DOHH2 (cell line): ENCODE results near the gene EPB41L5.

Experiments
- H3F3A ChIP-seq: fragments of 200-600 bp; sonication (generic), shearing (Covaris generic); 2 replicates; pipeline ENCODE4 v1.6.0; 2016; ENCODE audit warnings: antibody characterized with exemption, mild to moderate bottlenecking; ENCODE audit not compliant: control insufficient read depth, insufficient read depth
- H3K27ac ChIP-seq: fragments of 200-600 bp; sonication (generic); 2 replicates; pipeline ENCODE4 v1.5.1; 2014; ENCODE audit warnings: low read depth, mild to moderate bottlenecking, low read length, moderate library complexity
- H3K27me3 ChIP-seq: fragments of 200-600 bp; sonication (generic); 2 replicates; pipeline ENCODE4 v1.6.1; 2014; ENCODE audit warnings: mild to moderate bottlenecking, low read length, mixed read lengths; ENCODE audit not compliant: control insufficient read depth
- H3K36me3 ChIP-seq: fragments of 200-600 bp; sonication (generic); 2 replicates; pipeline ENCODE4 v1.6.1; 2014; ENCODE audit warnings: mild to moderate bottlenecking, low read length, moderate library complexity, mixed read lengths; ENCODE audit not compliant: control insufficient read depth
- H3K4me1 ChIP-seq: fragments of 200-600 bp; sonication (generic); 2 replicates; pipeline ENCODE4 v1.6.1; 2014; ENCODE audit warnings: mild to moderate bottlenecking, low read length, mixed read lengths; ENCODE audit not compliant: control insufficient read depth
- H3K4me2 ChIP-seq: fragments of 200-600 bp; sonication (generic); 2 replicates; pipeline ENCODE4 v1.6.0; 2014; ENCODE audit warnings: mild to moderate bottlenecking, low read length, moderate library complexity
- H3K4me3 ChIP-seq: fragments of 200-600 bp; sonication (generic); 2 replicates; pipeline ENCODE4 v1.5.1; 2014; ENCODE audit warnings: mild to moderate bottlenecking, low read length, mixed read lengths
- H3K79me2 ChIP-seq: fragments of 200-600 bp; sonication (generic); 2 replicates; pipeline ENCODE4 v1.6.1; 2014; ENCODE audit warnings: mild to moderate bottlenecking, low read length, mixed read lengths; ENCODE audit not compliant: control insufficient read depth
- H3K9me2 ChIP-seq: fragments of 200-600 bp; sonication (generic); replicated peaks from 2 replicates; pipeline ENCODE4 v1.6.1; 2014; ENCODE audit warnings: mild to moderate bottlenecking, low read length, mixed read lengths; ENCODE audit not compliant: control insufficient read depth
- H3K9me3 ChIP-seq: fragments of 200-600 bp; sonication (generic); 2 replicates; pipeline ENCODE4 v1.6.1; 2014; ENCODE audit warnings: antibody characterized with exemption, low read length, mixed read lengths; ENCODE audit not compliant: control insufficient read depth, insufficient read depth
- H4K20me1 ChIP-seq: fragments of 200-600 bp; sonication (generic); 2 replicates; pipeline ENCODE4 v1.6.0; 2014; ENCODE audit warnings: low read depth, mild to moderate bottlenecking, antibody characterized with exemption, low read length, moderate library complexity; ENCODE audit not compliant: control insufficient read depth, insufficient read depth
- CTCF ChIP-seq: fragments of 200-600 bp; sonication (generic); IDR thresholded peaks from one replicate; pipeline ENCODE4 v1.5.1; 2014; ENCODE audit warnings: antibody characterized with exemption, mild to moderate bottlenecking, low read depth, low read length; ENCODE audit not compliant: poor library complexity, severe bottlenecking
- EZH2phosphoT487 ChIP-seq: fragments of 200-600 bp; sonication (generic); IDR thresholded peaks from 2 replicates; pipeline ENCODE4 v1.6.1; 2017; ENCODE audit warnings: borderline replicate concordance, mild to moderate bottlenecking, antibody characterized with exemption, low read length, moderate library complexity, mixed read lengths

EPB41L5 gene

GRCh38 chr2:120219291-120219690, 206.4 kb downstream of the EPB41L5 start:
- TF ChIP-seq CTCF (no peak), EZH2phosphoT487 (no peak)
- H3K4me3 ChIP-seq, result no peak overlapping the region
- H4K20me1 ChIP-seq, result no peaks in the 10 kb centered on the region
- H3K79me2 ChIP-seq, result peaks cover 28% of the 10 kb centered on the region
- H3K27ac ChIP-seq, result no peak overlapping the region
- no peaks in the 10 kb centered on the region for H3K9me2 ChIP-seq
- no peaks in the 10 kb centered on the region for H3F3A ChIP-seq
- H3K36me3 ChIP-seq, result peaks cover 12% of the 10 kb centered on the region
- H3K4me1 ChIP-seq, result peaks cover 29% of the 10 kb centered on the region
- H3K9me3 ChIP-seq, result peaks cover 3% of the 10 kb centered on the region; the same call in 1 of the 2 replicates
- no peak overlapping the region for H3K4me2 ChIP-seq
- H3K27me3 ChIP-seq, result no peaks in the 10 kb centered on the region

GRCh38 chr2:120219766-120220165, 206.9 kb downstream of the EPB41L5 start:
- Histone ChIP-seq H3K4me2 (no peak overlapping the region), H3K9me3 (peaks cover 3% of the 10 kb centered on the region; the same call in 1 of the 2 replicates), H3K27ac (no peak overlapping the region), H3F3A (no peaks in the 10 kb centered on the region), H3K27me3 (no peaks in the 10 kb centered on the region), H3K36me3 (peaks cover 12% of the 10 kb centered on the region), H3K4me3 (no peak overlapping the region), H3K4me1 (peaks cover 32% of the 10 kb centered on the region), H4K20me1 (no peaks in the 10 kb centered on the region), H3K9me2 (no peaks in the 10 kb centered on the region), H3K79me2 (peaks cover 28% of the 10 kb centered on the region)
- TF ChIP-seq CTCF (no peak), EZH2phosphoT487 (no peak)

GRCh38 chr2:120220756-120221155, 207.9 kb downstream of the EPB41L5 start:
- H3K79me2 ChIP-seq, result peaks cover 28% of the 10 kb centered on the region
- peaks cover 3% of the 10 kb centered on the region; the same call in 1 of the 2 replicates for H3K9me3 ChIP-seq
- H3K4me3 ChIP-seq, result peak overlapping the region; percentile 74; the same call in 1 of the 2 replicates
- H4K20me1 ChIP-seq, result no peaks in the 10 kb centered on the region
- H3K4me2 ChIP-seq, result peak overlapping the region; percentile 94
- H3F3A ChIP-seq, result no peaks in the 10 kb centered on the region
- peaks cover 32% of the 10 kb centered on the region for H3K4me1 ChIP-seq
- no peaks in the 10 kb centered on the region for H3K27me3 ChIP-seq
- peaks cover 12% of the 10 kb centered on the region for H3K36me3 ChIP-seq
- TF ChIP-seq CTCF (no peak), EZH2phosphoT487 (no peak)
- no peaks in the 10 kb centered on the region for H3K9me2 ChIP-seq
- no peak overlapping the region for H3K27ac ChIP-seq
